K562 (cell line): ENCODE data around the gene SH2D7. TPM values are rescaled to one million over a fixed set of nuclear protein-coding genes. Genes with fewer than 3 reads are reported as not detected.

Experiments
- ATAC-seq: fragments of 200-7000 bp; cut with Tn5 transposase; 3 replicates; pipeline ENCODE4 v1.9.1; 2020; ENCODE audit warnings: moderate library complexity
- BruUV-seq: library from RNA; stranded (reverse); fragments of 400-500 nt; replicated peaks from 2 replicates; lab custom pipeline; 2021; lab: Mats Ljungman, UMichigan
- CTCF ChIA-PET: fragments of 300-600 bp; formaldehyde crosslinking; extraction: SDS; loops from one replicate; lab custom pipeline; 2021; ENCODE audit warnings: low intra/inter-chr PET ratio; lab: Yijun Ruan, JAX
- POLR2A ChIA-PET: fragments of 300-600, 350-650 bp; sonication (Branson Sonifier 250); formaldehyde crosslinking; extraction: SDS; loops from one replicate; lab custom pipeline; 2021; ENCODE audit warnings: antibody characterized with exemption, inconsistent platforms; lab: Yijun Ruan, JAX
- DNase-seq, 4 experiments: peaks; one replicate each; pipeline versions ENCODE4 v3.0.0 to v3.0.0-alpha.2; 2011 to 2018; ENCODE audit warnings: low spot score in 3 of 4, mixed read lengths in 3 of 4; ENCODE audit errors: extremely low read depth in 1 of 4
- FAIRE-seq: peaks from 2 replicates; lab custom pipeline; 2011; peaks lifted over from hg19 to GRCh38; lab: Jason Lieb, UNC
- H2AFZ ChIP-seq: 2 replicates; pipeline ENCODE4 v1.6.0; 2011; ENCODE audit warnings: low read depth, low read length, control low read depth, inconsistent platforms
- H3K27ac ChIP-seq: fragments of 200-600 bp; 3 replicates; pipeline ENCODE4 v1.8.0; 2011; ENCODE audit warnings: low read depth, mild to moderate bottlenecking, control low read depth, inconsistent platforms, low read length, moderate library complexity, mixed read lengths; ENCODE audit errors: extremely low read depth
- H3K27me3 ChIP-seq, 2 experiments: fragments of 300-600 bp in 1 of 2; 2 replicates in 1 of 2; 3 replicates in 1 of 2; pipeline versions ENCODE4 v1.6.0 to v1.8.0; 2011; ENCODE audit warnings: inconsistent platforms in 2 of 2, low read length in 2 of 2, mild to moderate bottlenecking in 1 of 2, mixed read lengths in 1 of 2, moderate library complexity in 1 of 2; ENCODE audit not compliant: control insufficient read depth in 2 of 2, insufficient read depth in 2 of 2
- H3K36me3 ChIP-seq: fragments of 300-600 bp; 3 replicates; pipeline ENCODE4 v1.8.0; 2011; ENCODE audit warnings: mild to moderate bottlenecking, low read length, inconsistent platforms; ENCODE audit not compliant: control insufficient read depth, insufficient read depth
- H3K4me1 ChIP-seq, 2 experiments: fragments of 200-600 bp in 1 of 2; replicated peaks in 1 of 2; 2 replicates in 1 of 2; 3 replicates in 1 of 2; pipeline versions ENCODE4 v1.5.1 to v1.8.0; 2011; ENCODE audit warnings: inconsistent platforms in 2 of 2, low read length in 2 of 2, mild to moderate bottlenecking in 1 of 2, mixed read lengths in 1 of 2, moderate library complexity in 1 of 2; ENCODE audit not compliant: control insufficient read depth in 2 of 2, insufficient read depth in 2 of 2
- H3K4me2 ChIP-seq: 2 replicates; pipeline ENCODE4 v1.6.1; 2011; ENCODE audit warnings: low read length, control low read depth, inconsistent platforms, mixed read lengths; ENCODE audit not compliant: insufficient read depth
- H3K4me3 ChIP-seq: fragments of 200-600 bp; sonication (generic), shearing (Covaris generic); 2 replicates; pipeline ENCODE4 v1.5.1; 2016; ENCODE audit warnings: control low read depth, inconsistent platforms
- H3K79me2 ChIP-seq: fragments of 200-600 bp; 3 replicates; pipeline ENCODE4 v1.8.0; 2011; ENCODE audit warnings: low read length, inconsistent platforms; ENCODE audit not compliant: control insufficient read depth, insufficient read depth
- H3K9ac ChIP-seq, 2 experiments: 2 replicates each; pipeline versions ENCODE4 v1.6.0 to v1.6.1; 2011; ENCODE audit warnings: low read depth in 2 of 2, low read length in 2 of 2, control low read depth in 1 of 2, inconsistent platforms in 1 of 2, mild to moderate bottlenecking in 1 of 2, mixed read lengths in 1 of 2; ENCODE audit not compliant: insufficient read depth in 1 of 2
- H3K9me1 ChIP-seq: one replicate; pipeline ENCODE4 v1.6.0; 2011; ENCODE audit warnings: inconsistent platforms, mild to moderate bottlenecking, low read length, moderate library complexity; ENCODE audit not compliant: control insufficient read depth, insufficient read depth
- H3K9me3 ChIP-seq: replicated peaks from 2 replicates; pipeline ENCODE4 v1.5.1; 2011; ENCODE audit warnings: low read depth, low read length, inconsistent platforms; ENCODE audit not compliant: control insufficient read depth, insufficient read depth
- H4K20me1 ChIP-seq: replicated peaks from 2 replicates; pipeline ENCODE4 v1.6.1; 2011; ENCODE audit warnings: low read length, inconsistent platforms, mixed read lengths; ENCODE audit not compliant: control insufficient read depth, insufficient read depth
- RNF219 ChIP-seq: fragments of 250-450 bp; sonication (Bioruptor Pico); IDR thresholded peaks from 2 replicates; pipeline ENCODE4 v1.5.0; 2022; ENCODE audit warnings: mild to moderate bottlenecking
- ZNF592 ChIP-seq: fragments of 450-650 bp; IDR thresholded peaks from 2 replicates; pipeline ENCODE4 v1.6.1; 2017; ENCODE audit warnings: antibody characterized with exemption, mild to moderate bottlenecking
- ZNF695 ChIP-seq: fragments of 450-650 bp; formaldehyde crosslinking; IDR thresholded peaks from 2 replicates; pipeline ENCODE4 v1.4.0; 2020; ENCODE audit warnings: mild to moderate bottlenecking, moderate library complexity
- WGBS: fragments of 100-300 bp; shearing (Covaris generic); methylation state at CpG from one replicate; pipeline ENCODE4 v1.1.6; 2016; ENCODE audit warnings: low coverage, mixed read lengths; ENCODE audit not compliant: insufficient coverage; ENCODE audit errors: missing lambda C conversion rate; 5-methylcytosine and 5-hydroxymethylcytosine counted together
- in situ Hi-C: fragments of 300-500 bp; cut with MboI; formaldehyde crosslinking; loops from 4 replicates; pipeline ENCODE4 v1.15.0; 2018; ENCODE audit warnings: inconsistent platforms, mixed read lengths
- intact Hi-C: fragments of 100-400 bp; cut with micrococcal nuclease; formaldehyde crosslinking; loops from 2 replicates; pipeline ENCODE4 v1.14.2; 2022
- polyA plus RNA-seq, 8 experiments: library from polyadenylated mRNA; depleted of rRNA in 4 of 8; stranded (reverse) in 5 of 8; unstranded in 3 of 8; fragments of >200 nt; fragmentation: Nextera tagmentation in 2 of 8; fragmentation: Illumina TruSeq in 1 of 8; extraction: Ambion mirVana in 2 of 8; extraction: Trizol in 1 of 8; gene quantifications; 2 replicates each; pipeline versions ENCODE4 v1.2.1 to v1.2.3, GENCODE V29; 2011 to 2014; ENCODE audit warnings: inconsistent platforms in 1 of 8, missing spikeins in 1 of 8
- total RNA-seq, 7 experiments: library from RNA; depleted of rRNA in 6 of 7; stranded (reverse); fragments of >200 nt in 6 of 7; fragmentation: Illumina TruSeq in 2 of 7; extraction: Trizol in 2 of 7; gene quantifications; 2 replicates each; pipeline versions ENCODE4 v1.2.1 to v1.2.3, GENCODE V29; 2011 to 2021; ENCODE audit warnings: low replicate concordance in 1 of 7
- TF ChIP-seq, protein P1 (sequence below), 2 experiments: fragments of 450-650 bp in 1 of 2; sonication (generic) in 1 of 2; formaldehyde crosslinking; conservative IDR thresholded peaks; 2 replicates each; pipeline versions ENCODE4 v1.4.0 to v1.8.1; 2020 to 2022; ENCODE audit warnings: mild to moderate bottlenecking in 1 of 2, missing genetic modification reagents in 1 of 2

The SH2D7 gene
- total and polyA plus RNA-seq, 9 of the 15 experiments (the other 6 are each of a cell fraction or from before 2014, with no cell fraction given), result not detected

DNA sequence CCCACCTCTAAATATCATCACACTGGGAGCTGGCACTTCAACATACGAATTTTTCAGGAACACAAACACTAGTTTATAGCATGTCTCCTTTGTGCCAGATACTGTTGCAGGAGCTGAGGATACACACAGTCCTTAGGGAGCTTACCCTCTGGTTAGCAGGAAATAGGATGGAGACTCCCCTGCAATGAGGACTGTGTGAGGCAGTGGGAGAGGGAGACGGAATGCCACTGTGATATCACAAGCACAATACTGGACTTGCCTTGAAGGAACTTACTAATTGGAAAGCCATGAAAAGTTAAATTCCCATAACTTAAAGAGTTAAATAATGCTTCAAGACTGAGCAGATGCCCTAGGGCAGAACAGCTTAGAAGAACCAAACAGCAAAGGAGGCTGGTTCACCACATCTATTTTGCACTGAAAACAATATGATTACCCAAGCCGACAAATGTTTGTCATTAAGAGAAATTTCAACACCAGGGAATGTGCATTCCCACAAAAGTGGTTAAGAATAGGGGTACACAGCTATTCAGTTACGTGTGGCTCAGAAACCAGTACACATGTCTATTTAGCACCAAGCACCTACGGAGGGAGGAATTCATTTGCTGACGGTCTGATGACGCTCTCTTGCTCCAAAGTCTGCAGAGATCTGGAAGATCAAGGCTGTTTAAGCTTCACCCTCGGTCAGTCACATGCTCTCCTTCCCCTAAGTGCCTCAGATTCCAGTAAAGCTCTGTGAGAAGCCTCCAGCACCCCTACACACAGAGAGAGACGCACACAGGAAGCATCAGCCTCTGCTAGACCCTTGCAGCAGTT is 20.1 kb upstream of the SH2D7 start:
- POLR2A ChIA-PET, result interaction anchor here (0.7 to 1.0 kb wide), 3 partner anchors 10 to 14 kb away, joined by 3 to 4 read pairs (median 3); no protein-coding TSS in a partner anchor
- Histone ChIP-seq H2AFZ (no peak overlapping the region), H3K4me2 (no peak overlapping the region), H3K36me3 (no peaks in the 10 kb centered on the region), H3K9me1 (no peaks in the 10 kb centered on the region), H3K27ac (no peak overlapping the region), H3K79me2 (peaks cover 26% of the 10 kb centered on the region; the same call in 2 of the 3 replicates)
- WGBS, result 45% methylated on average over 9 of the region's 9 CpGs
- BruUV-seq, result no TSS peak
- intact Hi-C loops, result no loop called here
- no peak for TF ChIP-seq ZNF592
- TF ChIP-seq, protein P1, sequence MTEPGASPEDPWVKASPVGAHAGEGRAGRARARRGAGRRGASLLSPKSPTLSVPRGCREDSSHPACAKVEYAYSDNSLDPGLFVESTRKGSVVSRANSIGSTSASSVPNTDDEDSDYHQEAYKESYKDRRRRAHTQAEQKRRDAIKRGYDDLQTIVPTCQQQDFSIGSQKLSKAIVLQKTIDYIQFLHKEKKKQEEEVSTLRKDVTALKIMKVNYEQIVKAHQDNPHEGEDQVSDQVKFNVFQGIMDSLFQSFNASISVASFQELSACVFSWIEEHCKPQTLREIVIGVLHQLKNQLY (CRISPR knock-in tag; conservative IDR thresholded peaks at IDR 0.05), result no peak
- TF ChIP-seq ZNF695 (CRISPR knock-in tag), result no peak
- no peak for TF ChIP-seq RNF219 (CRISPR knock-in tag)
- TF ChIP-seq, all 486 proteins: peak for 0
- H3K4me3 ChIP-seq, result no peak overlapping the region
- peak overlapping the region in 1 of 2 experiments; percentile 28; a peak in 1 of 4 replicates for H3K9ac ChIP-seq
- no peaks in the 10 kb centered on the region for H3K9me3 ChIP-seq
- H3K4me1 ChIP-seq, result peaks cover 14 to 41% of the 10 kb centered on the region in 2 experiments; a peak in 4 of 5 replicates
- in situ Hi-C loops, result no loop called here
- CTCF ChIA-PET, result no interaction called here
- no peaks in the 10 kb centered on the region for H3K27me3 ChIP-seq
- peaks cover 12% of the 10 kb centered on the region for H4K20me1 ChIP-seq
- no peak for DNase-seq
- no peak for ATAC-seq
- FAIRE-seq, result no peak
